Mucosa of gallbladder (tissue), 1 donor: ENCODE measurements around the gene TM7SF2. TPM values are rescaled to one million over a fixed set of nuclear protein-coding genes. Genes with fewer than 3 reads are reported as not detected.
"Not testable (repeated sequence)": the region's sequence is repeated elsewhere in the genome, so short reads cannot be mapped to it uniquely, and the experiment has no call there.

ENCODE experiments used
- DNase-seq: peaks from one replicate; pipeline ENCODE4 v3.0.0-alpha.2; 2020; ENCODE audit warnings: low spot score
- total RNA-seq: library from RNA; stranded (reverse); gene quantifications from one replicate; pipeline ENCODE4 v1.2.1, GENCODE V29; 2021
- donor health status: DM: no; HTN: no; CAD: no.

TM7SF2 gene
- total RNA-seq, 1 donor from 2014 or later: 184 TPM

- no peak for DNase-seq
Observed at GRCh38 chr11:65129649-65130441, 18.2 kb downstream of the TM7SF2 start.

GRCh38 chr11:65130631-65131416 lies 19.2 kb downstream of the TM7SF2 start:
- no peak for DNase-seq

GRCh38 chr11:65131417-65131776 lies 19.7 kb downstream of the TM7SF2 start:
- no peak for DNase-seq

- no peak for DNase-seq
Observed at GRCh38 chr11:65131895-65132237, 20.2 kb downstream of the TM7SF2 start.

GRCh38 chr11:65132238-65132987 lies 20.7 kb downstream of the TM7SF2 start:
- DNase-seq: no peak

GRCh38 chr11:65132988-65133700 lies 21.5 kb downstream of the TM7SF2 start:
- peak; percentile 71 for DNase-seq

- no peak for DNase-seq
Observed at GRCh38 chr11:65133724-65134123, 22.1 kb downstream of the TM7SF2 start.

GRCh38 chr11:65134240-65134951 lies 22.7 kb downstream of the TM7SF2 start, which contains the start of gene SYVN1:
SYVN1 (minus strand) TSS chr11:65134519; CDS start chr11:65133601, 918 bp downstream.
- peak; percentile 90 for DNase-seq

- DNase-seq: peak; percentile 95
Observed at GRCh38 chr11:65134952-65135632, 23.4 kb downstream of the TM7SF2 start.

GRCh38 chr11:65135633-65136145 lies 24.0 kb downstream of the TM7SF2 start:
- no peak for DNase-seq

- no peak for DNase-seq
Observed at GRCh38 chr11:65136515-65137096, 24.9 kb downstream of the TM7SF2 start.

- DNase-seq: no peak
Observed at GRCh38 chr11:65141896-65142494, 30.3 kb downstream of the TM7SF2 start.

GRCh38 chr11:65147352-65148075 lies 35.8 kb downstream of the TM7SF2 start:
- DNase-seq: no peak

GRCh38 chr11:65148657-65149056 lies 37.0 kb downstream of the TM7SF2 start:
- DNase-seq: no peak

- not testable (repeated sequence) for DNase-seq
Observed at GRCh38 chr11:65150131-65150508, 38.4 kb downstream of the TM7SF2 start.

- peak; percentile 94 for DNase-seq
Observed at GRCh38 chr11:65150509-65151299, 39.0 kb downstream of the TM7SF2 start.

- DNase-seq: no peak
Observed at GRCh38 chr11:65151331-65151899, 39.7 kb downstream of the TM7SF2 start.

- no peak for DNase-seq
Observed at GRCh38 chr11:65152122-65152521, 40.5 kb downstream of the TM7SF2 start.
